Endothelial cell of umbilical vein (primary cell): Measurements from ENCODE around the gene RPH3AL. TPM values are rescaled to one million over a fixed set of nuclear protein-coding genes. Genes with fewer than 3 reads are reported as not detected.

ENCODE experiments used
- BruUV-seq: library from RNA; stranded (reverse); fragments of 400-500 nt; replicated peaks from 2 replicates; lab custom pipeline; 2021; lab: Mats Ljungman, UMichigan
- CTCF ChIA-PET: fragments of 300-600, 350-600 bp; sonication (Branson Sonifier 250); formaldehyde crosslinking; loops from one replicate; lab custom pipeline; 2021; ENCODE audit warnings: antibody characterized with exemption, inconsistent platforms; lab: Charles Lee
- POLR2A ChIA-PET: fragments of 300-600, 350-600 bp; sonication (Branson Sonifier 250); formaldehyde crosslinking; loops from one replicate; lab custom pipeline; 2021; ENCODE audit warnings: antibody characterized with exemption, inconsistent platforms; lab: Charles Lee
- DNase-seq: peaks from one replicate; pipeline ENCODE4 v3.0.0-alpha.2; 2011; ENCODE audit warnings: low read depth, low spot score
- FAIRE-seq: peaks from 2 replicates; lab custom pipeline; 2011; peaks lifted over from hg19 to GRCh38; lab: Jason Lieb, UNC
- H2AFZ ChIP-seq: 2 replicates; pipeline ENCODE4 v1.6.0; 2012; ENCODE audit warnings: low read depth, low read length, control low read depth, inconsistent platforms
- H3K27ac ChIP-seq: 2 replicates; pipeline ENCODE4 v1.5.1; 2011; ENCODE audit warnings: low read depth, mild to moderate bottlenecking, control low read depth, low read length, moderate library complexity; ENCODE audit not compliant: insufficient read depth
- H3K27me3 ChIP-seq, 2 experiments: 2 replicates each; pipeline versions ENCODE4 v1.6.0 to v1.6.1; 2011; ENCODE audit warnings: low read length in 2 of 2, mixed read lengths in 1 of 2; ENCODE audit not compliant: control insufficient read depth in 2 of 2, insufficient read depth in 2 of 2
- H3K36me3 ChIP-seq, 2 experiments: 2 replicates in 1 of 2; 3 replicates in 1 of 2; pipeline ENCODE4 v1.5.1; 2011; ENCODE audit warnings: low read length in 2 of 2, mild to moderate bottlenecking in 1 of 2, moderate library complexity in 1 of 2; ENCODE audit not compliant: control insufficient read depth in 2 of 2, insufficient read depth in 2 of 2; ENCODE audit errors: extremely low read depth in 1 of 2
- H3K4me1 ChIP-seq: 3 replicates; pipeline ENCODE4 v1.5.1; 2011; ENCODE audit warnings: mild to moderate bottlenecking, low read length; ENCODE audit not compliant: control insufficient read depth, insufficient read depth; ENCODE audit errors: extremely low read depth
- H3K4me2 ChIP-seq: 2 replicates; pipeline ENCODE4 v1.6.1; 2011; ENCODE audit warnings: low read length, control low read depth, mixed read lengths; ENCODE audit not compliant: insufficient read depth
- H3K4me3 ChIP-seq, 3 experiments: fragments of 200-600 bp in 1 of 3; sonication (generic), shearing (Covaris generic) in 1 of 3; replicated peaks in 1 of 3; 2 replicates each; pipeline ENCODE4 v1.5.1; 2011 to 2016; ENCODE audit warnings: control low read depth in 3 of 3, low read length in 3 of 3, mild to moderate bottlenecking in 2 of 3, inconsistent platforms in 1 of 3, low read depth in 1 of 3, moderate library complexity in 1 of 3; ENCODE audit not compliant: insufficient read depth in 1 of 3
- H3K79me2 ChIP-seq: 2 replicates; pipeline ENCODE4 v1.6.0; 2012; ENCODE audit warnings: low read length, inconsistent platforms; ENCODE audit not compliant: control insufficient read depth, insufficient read depth
- H3K9ac ChIP-seq: replicated peaks from 2 replicates; pipeline ENCODE3; 2011; ENCODE audit warnings: low read length, control low read depth; ENCODE audit not compliant: insufficient read depth; ENCODE audit errors: extremely low read depth
- H3K9me1 ChIP-seq: replicated peaks from 3 replicates; pipeline ENCODE4 v1.6.0; 2011; ENCODE audit warnings: mild to moderate bottlenecking, low read length; ENCODE audit not compliant: control insufficient read depth, insufficient read depth; ENCODE audit errors: extremely low read depth
- H3K9me3 ChIP-seq: replicated peaks from 2 replicates; pipeline ENCODE4 v1.5.1; 2012; ENCODE audit warnings: low read length, inconsistent platforms; ENCODE audit not compliant: control insufficient read depth, insufficient read depth
- H4K20me1 ChIP-seq: replicated peaks from 2 replicates; pipeline ENCODE3; 2011; ENCODE audit warnings: mild to moderate bottlenecking, low read length; ENCODE audit not compliant: control insufficient read depth, insufficient read depth; ENCODE audit errors: extremely low read depth
- CTCF ChIP-seq, 2 donors: IDR thresholded peaks; 1 replicate in 1 of 2; 2 replicates in 1 of 2; pipeline ENCODE4 v1.5.1; 2011; ENCODE audit warnings: low read length in 2 of 2, mild to moderate bottlenecking in 2 of 2, moderate library complexity in 2 of 2, control low read depth in 1 of 2, inconsistent platforms in 1 of 2, low read depth in 1 of 2; ENCODE audit not compliant: insufficient read depth in 1 of 2; ENCODE audit errors: extremely low read depth in 1 of 2
- GATA2 ChIP-seq: IDR thresholded peaks from 2 replicates; pipeline ENCODE4 v1.7.0; 2011; ENCODE audit warnings: low read depth, mild to moderate bottlenecking, moderate library complexity, mixed read lengths, low read length; ENCODE audit not compliant: insufficient read length, insufficient read depth
- JUN ChIP-seq: IDR thresholded peaks from 2 replicates; pipeline ENCODE4 v1.6.1; 2011; ENCODE audit warnings: borderline replicate concordance, low read depth; ENCODE audit not compliant: insufficient read length, insufficient read depth
- MYC ChIP-seq: IDR thresholded peaks from one replicate; pipeline ENCODE4 v1.6.1; 2011; ENCODE audit warnings: mild to moderate bottlenecking, low read depth, low read length
- dilution Hi-C: fragments of 300-500 bp; cut with MboI; formaldehyde crosslinking; loops from one replicate; pipeline ENCODE4 v1.15.0; 2019; ENCODE audit warnings: low sequenced_read_pairs; ENCODE audit not compliant: extremely low pct_ligation_motif_present
- intact Hi-C: fragments of 100-400 bp; cut with micrococcal nuclease; formaldehyde crosslinking; loops from one replicate; pipeline ENCODE4 v1.10.0; 2022
- polyA plus RNA-seq, 4 experiments: library from polyadenylated mRNA; depleted of rRNA in 3 of 4; stranded (reverse) in 3 of 4; unstranded in 1 of 4; fragments of >200 nt; gene quantifications; 2 replicates each; pipeline versions ENCODE4 v1.2.1 to v1.2.3, GENCODE V29; 2011 to 2012; ENCODE audit warnings: missing spikeins in 1 of 4
- total RNA-seq: library from RNA; stranded (reverse); gene quantifications from 2 replicates; pipeline ENCODE4 v1.2.3, GENCODE V29; 2021

Gene RPH3AL
- total and polyA plus RNA-seq, 2 donors (not counting 3 experiments of a cell fraction or from before 2014, with no cell fraction given): 4.1 to 7.0 TPM

DNA sequence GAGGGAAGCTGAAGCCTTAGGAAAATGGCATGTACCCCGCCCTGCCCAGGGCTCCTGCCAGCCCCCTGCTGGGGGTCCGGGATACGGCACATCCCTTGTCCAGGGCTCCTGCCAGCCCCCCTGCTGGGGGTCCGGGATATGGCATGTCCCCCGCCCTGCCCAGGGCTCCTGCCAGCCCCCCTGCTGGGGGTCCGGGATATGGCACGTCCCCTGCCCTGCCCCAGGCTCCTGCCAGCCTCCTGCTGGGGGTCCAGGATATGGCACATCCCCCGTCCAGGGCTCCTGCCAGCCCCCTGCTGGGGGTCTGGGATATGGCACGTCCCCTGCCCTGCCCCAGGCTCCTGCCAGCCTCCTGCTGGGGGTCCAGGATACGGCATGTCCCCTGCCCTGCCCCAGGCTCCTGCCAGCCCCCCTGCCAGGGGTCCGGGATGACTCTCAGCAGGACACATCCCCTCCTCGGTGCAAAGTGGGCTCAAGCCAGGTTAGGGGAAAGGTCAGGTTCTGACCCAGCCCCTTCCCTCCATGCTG lies 43.2 kb downstream of the RPH3AL start:
- Histone ChIP-seq H3K4me2 (no peak overlapping the region), H3K36me3 (no peaks in the 10 kb centered on the region), H3K4me1 (no peaks in the 10 kb centered on the region), H3K9me3 (no peaks in the 10 kb centered on the region), H3K9me1 (no peaks in the 10 kb centered on the region), H4K20me1 (no peaks in the 10 kb centered on the region), H3K79me2 (no peaks in the 10 kb centered on the region), H2AFZ (no peak overlapping the region), H3K9ac (no peak overlapping the region), H3K4me3 (no peak overlapping the region), H3K27ac (no peak overlapping the region), H3K27me3 (no peaks in the 10 kb centered on the region)
- ChIA-PET CTCF (interaction anchor here (0.6 to 4.2 kb wide), 8 partner anchors 25 to 164 kb away, joined by 3 to 22 read pairs (median 4); no protein-coding TSS in a partner anchor), POLR2A (no interaction called here)
- BruUV-seq: no TSS peak
- dilution Hi-C loops (no loop called here), intact Hi-C loops (loop anchor here (2.0 kb wide), 3 partner anchors 75 to 167 kb away; no protein-coding TSS in a partner anchor)
- FAIRE-seq (no peak), DNase-seq (peak; percentile 48)
- TF ChIP-seq CTCF (IDR thresholded peaks at IDR 0.05; ENCODE audit: extremely low read depth in 1 of 2, insufficient read depth in 1 of 2, low read depth in 1 of 2, low read length in 2 of 2) (peak; percentile 95 to 97), GATA2 (no peak), MYC (no peak), JUN (no peak)
